ENCODE results near the gene JOSD1.

JOSD1 gene

GRCh38 chr22:38700270-38700788 lies 414 bp downstream of the JOSD1 start:
- CTCF ChIA-PET: interaction anchor here (1.7 to 4.7 kb wide), 2 partner anchors 11 to 17 kb away, joined by 5 to 40 read pairs; partner anchors contain the start of gene TOMM22
- Histone ChIP-seq H3K27ac (ENCODE audit: insufficient read depth in 1 of 2, low read depth in 1 of 2, low read length in 2 of 2, poor library complexity in 1 of 2, severe bottlenecking in 2 of 2) (peak overlapping the region; percentile 86 to 94), H3K36me3 (ENCODE audit: control insufficient read depth in 4 of 4, insufficient read depth in 4 of 4, low read length in 3 of 4) (no peaks in the 10 kb centered on the region), H3K4me1 (ENCODE audit: control extremely low read depth in 1 of 4, control insufficient read depth in 4 of 4, insufficient read depth in 4 of 4, low read length in 3 of 4) (peaks cover 16 to 56% (median 51%) of the 10 kb centered on the region in 4 experiments), H3K4me3 (ENCODE audit: control insufficient read depth in 1 of 7, extremely low read depth in 1 of 7, insufficient read depth in 4 of 7, low read depth in 2 of 7, low read length in 6 of 7) (peak overlapping the region; percentile 56 to 91 (median 88)), H3K27me3 (replicated peaks in 2 of 5; ENCODE audit: control insufficient read depth in 4 of 5, insufficient read depth in 5 of 5, low read length in 4 of 5) (no peaks in the 10 kb centered on the region), H3K9me3 (ENCODE audit: control extremely low read depth in 1 of 5, control insufficient read depth in 4 of 5, insufficient read depth in 2 of 5, low read depth in 1 of 5, low read length in 4 of 5) (no peaks in the 10 kb centered on the region)
- 0% methylated on average over 51 of the region's 57 CpGs for WGBS (ENCODE audit: insufficient coverage)
- POLR2A ChIA-PET: interaction anchor here (0.6 to 1.2 kb wide), 2 partner anchors 17 to 28 kb away, joined by 3 to 6 read pairs; no protein-coding TSS in a partner anchor
- DNase-seq: peak in 2 of 3 donors; percentile 55 to 67

- Histone ChIP-seq H3K27me3 (replicated peaks in 2 of 5; ENCODE audit: control insufficient read depth in 4 of 5, insufficient read depth in 5 of 5, low read length in 4 of 5) (no peaks in the 10 kb centered on the region), H3K36me3 (ENCODE audit: control insufficient read depth in 4 of 4, insufficient read depth in 4 of 4, low read length in 3 of 4) (peaks cover 0 to 2% (median 0%) of the 10 kb centered on the region in 4 experiments), H3K27ac (ENCODE audit: insufficient read depth in 1 of 2, low read depth in 1 of 2, low read length in 2 of 2, poor library complexity in 1 of 2, severe bottlenecking in 2 of 2) (peak overlapping the region; percentile 86 to 94), H3K9me3 (ENCODE audit: control extremely low read depth in 1 of 5, control insufficient read depth in 4 of 5, insufficient read depth in 2 of 5, low read depth in 1 of 5, low read length in 4 of 5) (no peaks in the 10 kb centered on the region), H3K4me3 (ENCODE audit: control insufficient read depth in 1 of 7, extremely low read depth in 1 of 7, insufficient read depth in 4 of 7, low read depth in 2 of 7, low read length in 6 of 7) (peak overlapping the region; percentile 11 to 91 (median 88)), H3K4me1 (ENCODE audit: control extremely low read depth in 1 of 4, control insufficient read depth in 4 of 4, insufficient read depth in 4 of 4, low read length in 3 of 4) (peaks cover 14 to 55% (median 48%) of the 10 kb centered on the region in 4 experiments)
- WGBS (ENCODE audit: insufficient coverage): 83% methylated on average over 5 of the region's 6 CpGs
- ChIA-PET POLR2A (interaction anchor here (0.6 to 1.2 kb wide), 3 partner anchors 16 to 520 kb away, joined by 3 to 6 read pairs (median 3); no protein-coding TSS in a partner anchor), CTCF (interaction anchor here (1.0 to 4.7 kb wide), 6 partner anchors 11 to 66 kb away, joined by 3 to 40 read pairs (median 4); partner anchors contain the start of gene TOMM22)
- DNase-seq: peak in 1 of 3 donors; percentile 15
These were observed 959 bp downstream of the JOSD1 start for GRCh38 chr22:38699784-38700183.

GRCh38 chr22:38699143-38699542 lies 1.6 kb downstream of the JOSD1 start:
- peak overlapping the region in 6 of 7 experiments; percentile 75 to 91 (median 88) for H3K4me3 ChIP-seq (ENCODE audit: control insufficient read depth in 1 of 7, extremely low read depth in 1 of 7, insufficient read depth in 4 of 7, low read depth in 2 of 7, low read length in 6 of 7)
- peaks cover 11 to 51% (median 43%) of the 10 kb centered on the region in 4 experiments for H3K4me1 ChIP-seq (ENCODE audit: control extremely low read depth in 1 of 4, control insufficient read depth in 4 of 4, insufficient read depth in 4 of 4, low read length in 3 of 4)
- no peak for DNase-seq
- H3K9me3 ChIP-seq (ENCODE audit: control extremely low read depth in 1 of 5, control insufficient read depth in 4 of 5, insufficient read depth in 2 of 5, low read depth in 1 of 5, low read length in 4 of 5): no peaks in the 10 kb centered on the region
- H3K27me3 ChIP-seq (replicated peaks in 2 of 5; ENCODE audit: control insufficient read depth in 4 of 5, insufficient read depth in 5 of 5, low read length in 4 of 5): no peaks in the 10 kb centered on the region
- ChIA-PET CTCF (interaction anchor here (1.0 to 4.7 kb wide), 7 partner anchors 9 to 67 kb away, joined by 3 to 40 read pairs (median 5); partner anchors contain the start of gene TOMM22), POLR2A (interaction anchor here (0.6 to 1.4 kb wide), 4 partner anchors 10 to 519 kb away, joined by 3 to 7 read pairs (median 4); partner anchors contain the start of gene TOMM22)
- peak overlapping the region in 1 of 2 experiments; percentile 94 for H3K27ac ChIP-seq (ENCODE audit: insufficient read depth in 1 of 2, low read depth in 1 of 2, low read length in 2 of 2, poor library complexity in 1 of 2, severe bottlenecking in 2 of 2)
- peaks cover 0 to 2% (median under 1%) of the 10 kb centered on the region in 4 experiments for H3K36me3 ChIP-seq (ENCODE audit: control insufficient read depth in 4 of 4, insufficient read depth in 4 of 4, low read length in 3 of 4)
- WGBS (ENCODE audit: insufficient coverage): 92% methylated on average over 3 of the region's 5 CpGs

- Histone ChIP-seq H3K9me3 (ENCODE audit: control extremely low read depth in 1 of 5, control insufficient read depth in 4 of 5, insufficient read depth in 2 of 5, low read depth in 1 of 5, low read length in 4 of 5) (no peaks in the 10 kb centered on the region), H3K27me3 (replicated peaks in 2 of 5; ENCODE audit: control insufficient read depth in 4 of 5, insufficient read depth in 5 of 5, low read length in 4 of 5) (no peaks in the 10 kb centered on the region), H3K27ac (ENCODE audit: insufficient read depth in 1 of 2, low read depth in 1 of 2, low read length in 2 of 2, poor library complexity in 1 of 2, severe bottlenecking in 2 of 2) (peak overlapping the region in 1 of 2 experiments; percentile 94), H3K4me3 (ENCODE audit: control insufficient read depth in 1 of 7, extremely low read depth in 1 of 7, insufficient read depth in 4 of 7, low read depth in 2 of 7, low read length in 6 of 7) (peak overlapping the region in 5 of 7 experiments; percentile 75 to 91 (median 88)), H3K36me3 (ENCODE audit: control insufficient read depth in 4 of 4, insufficient read depth in 4 of 4, low read length in 3 of 4) (peaks cover 0 to 6% (median under 1%) of the 10 kb centered on the region in 4 experiments), H3K4me1 (ENCODE audit: control extremely low read depth in 1 of 4, control insufficient read depth in 4 of 4, insufficient read depth in 4 of 4, low read length in 3 of 4) (peaks cover 11 to 51% (median 43%) of the 10 kb centered on the region in 4 experiments)
- over 99% methylated on average over 12 of the region's 13 CpGs for WGBS (ENCODE audit: insufficient coverage)
- DNase-seq: no peak
- POLR2A ChIA-PET: interaction anchor here (1.2 to 1.4 kb wide), 2 partner anchors 10 to 17 kb away, joined by 3 to 7 read pairs; partner anchors contain the start of gene TOMM22
- CTCF ChIA-PET: interaction anchor here (1.2 to 4.7 kb wide), 6 partner anchors 9 to 27 kb away, joined by 4 to 40 read pairs (median 6); partner anchors contain the start of gene TOMM22
These were observed 2.2 kb downstream of the JOSD1 start for GRCh38 chr22:38698407-38699094.

DNA sequence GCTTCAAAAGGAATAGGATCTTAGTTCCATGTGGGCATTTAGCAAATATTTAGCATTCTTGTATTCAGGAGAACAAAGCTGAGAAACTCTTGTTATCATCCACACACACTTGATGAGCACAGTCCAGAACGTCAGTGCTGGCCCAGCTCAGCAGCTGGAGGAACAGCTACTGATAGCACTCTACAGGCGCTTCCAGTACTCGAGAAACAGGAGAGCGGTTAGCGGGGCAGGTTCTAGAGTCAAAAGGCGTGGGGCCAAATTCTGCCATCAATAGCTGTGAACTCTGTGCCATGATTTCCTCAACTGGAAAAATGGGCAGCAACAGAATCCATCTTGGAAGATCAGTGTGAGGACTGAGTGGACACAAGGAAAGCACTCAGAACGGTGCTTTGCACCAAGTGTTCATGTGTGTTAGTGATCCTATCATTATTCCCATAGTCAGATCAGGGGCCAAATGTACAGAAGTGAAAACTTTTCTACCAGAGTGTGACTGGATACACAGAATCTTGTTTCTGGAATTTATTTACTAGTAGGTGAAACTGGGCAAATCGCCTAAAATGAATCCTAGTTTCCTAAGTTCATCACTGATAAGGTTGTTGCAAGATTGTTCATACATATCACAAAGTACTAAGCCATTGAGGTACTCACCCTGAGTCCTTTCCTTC lies 3.2 kb downstream of the JOSD1 start:
- H3K36me3 ChIP-seq (ENCODE audit: control insufficient read depth in 4 of 4, insufficient read depth in 4 of 4, low read length in 3 of 4): peaks cover 0 to 15% (median under 1%) of the 10 kb centered on the region in 4 experiments
- H3K4me3 ChIP-seq (ENCODE audit: control insufficient read depth in 1 of 7, extremely low read depth in 1 of 7, insufficient read depth in 4 of 7, low read depth in 2 of 7, low read length in 6 of 7): peak overlapping the region in 2 of 7 experiments; percentile 47 to 88
- POLR2A ChIA-PET: interaction anchor here (1.2 to 1.4 kb wide), 2 partner anchors 9 to 16 kb away, joined by 3 to 7 read pairs; partner anchors contain the start of gene TOMM22
- CTCF ChIA-PET: interaction anchor here (0.6 to 4.7 kb wide), 5 partner anchors 10 to 28 kb away, joined by 3 to 40 read pairs (median 6); partner anchors contain the start of gene TOMM22
- H3K27ac ChIP-seq (ENCODE audit: insufficient read depth in 1 of 2, low read depth in 1 of 2, low read length in 2 of 2, poor library complexity in 1 of 2, severe bottlenecking in 2 of 2): peak overlapping the region; percentile 0 to 59
- peak in 2 of 3 donors; percentile 52 to 70 for DNase-seq
- no peaks in the 10 kb centered on the region for H3K27me3 ChIP-seq (replicated peaks in 2 of 5; ENCODE audit: control insufficient read depth in 4 of 5, insufficient read depth in 5 of 5, low read length in 4 of 5)
- H3K9me3 ChIP-seq (ENCODE audit: control extremely low read depth in 1 of 5, control insufficient read depth in 4 of 5, insufficient read depth in 2 of 5, low read depth in 1 of 5, low read length in 4 of 5): no peaks in the 10 kb centered on the region
- peaks cover 11 to 51% (median 43%) of the 10 kb centered on the region in 4 experiments for H3K4me1 ChIP-seq (ENCODE audit: control extremely low read depth in 1 of 4, control insufficient read depth in 4 of 4, insufficient read depth in 4 of 4, low read length in 3 of 4)
- 86% methylated on average over 7 of the region's 8 CpGs for WGBS (ENCODE audit: insufficient coverage)

DNA sequence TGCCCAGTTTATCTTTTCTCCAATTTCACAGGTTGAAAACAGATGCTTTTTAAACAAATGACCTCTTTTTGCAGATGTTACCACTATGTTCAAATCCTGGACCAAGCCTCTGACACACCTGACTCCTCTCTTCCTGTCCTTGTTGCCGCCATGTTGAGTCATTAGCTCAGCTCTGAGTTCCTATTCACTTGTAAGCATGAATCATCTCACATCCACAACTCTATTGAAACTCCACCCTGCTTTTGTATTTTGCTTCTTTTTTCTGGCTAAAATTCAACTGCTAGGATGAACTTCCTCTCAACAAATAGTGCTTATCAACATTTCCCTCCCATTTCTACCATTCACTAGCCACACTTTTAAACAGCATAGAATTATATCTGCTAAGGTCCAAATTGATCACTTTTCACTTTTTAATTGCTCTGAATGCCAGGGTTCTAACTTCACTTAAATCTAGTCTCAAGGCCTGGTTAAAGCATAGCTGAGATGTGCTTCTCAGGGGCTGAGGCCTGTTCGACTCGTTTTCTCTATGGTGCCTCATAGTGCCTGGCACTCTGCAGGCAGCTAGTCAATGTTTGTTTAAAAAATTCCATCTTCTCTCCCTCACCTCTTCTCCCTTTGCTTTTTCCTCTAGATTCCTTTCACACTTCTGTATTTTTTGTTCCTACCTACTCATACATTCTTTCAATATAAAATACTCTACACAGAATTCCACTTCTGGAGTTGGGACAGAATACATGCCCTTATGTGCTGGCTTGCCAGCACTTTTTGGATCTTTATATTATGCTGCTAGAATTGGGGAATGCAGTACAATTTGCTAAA lies 3.9 kb downstream of the JOSD1 start:
- ChIA-PET CTCF (interaction anchor here (0.6 to 4.7 kb wide), 4 partner anchors 11 to 29 kb away, joined by 3 to 40 read pairs (median 10); partner anchors contain the start of gene TOMM22), POLR2A (no interaction called here)
- peak overlapping the region; percentile 0 to 59 for H3K27ac ChIP-seq (ENCODE audit: insufficient read depth in 1 of 2, low read depth in 1 of 2, low read length in 2 of 2, poor library complexity in 1 of 2, severe bottlenecking in 2 of 2)
- WGBS (ENCODE audit: insufficient coverage): 78% methylated on average over 3 of the region's 3 CpGs
- H3K36me3 ChIP-seq (ENCODE audit: control insufficient read depth in 4 of 4, insufficient read depth in 4 of 4, low read length in 3 of 4): peaks cover 0 to 17% (median 3%) of the 10 kb centered on the region in 4 experiments
- H3K4me1 ChIP-seq (ENCODE audit: control extremely low read depth in 1 of 4, control insufficient read depth in 4 of 4, insufficient read depth in 4 of 4, low read length in 3 of 4): peaks cover 11 to 48% (median 43%) of the 10 kb centered on the region in 4 experiments
- peak; percentile 33 to 62 (median 54) for DNase-seq
- no peaks in the 10 kb centered on the region for H3K27me3 ChIP-seq (replicated peaks in 2 of 5; ENCODE audit: control insufficient read depth in 4 of 5, insufficient read depth in 5 of 5, low read length in 4 of 5)
- H3K9me3 ChIP-seq (ENCODE audit: control extremely low read depth in 1 of 5, control insufficient read depth in 4 of 5, insufficient read depth in 2 of 5, low read depth in 1 of 5, low read length in 4 of 5): no peaks in the 10 kb centered on the region
- peak overlapping the region in 3 of 7 experiments; percentile 1 to 6 (median 2) for H3K4me3 ChIP-seq (ENCODE audit: control insufficient read depth in 1 of 7, extremely low read depth in 1 of 7, insufficient read depth in 4 of 7, low read depth in 2 of 7, low read length in 6 of 7)
